ENCODE results near the gene SALL2. TPM values are rescaled to one million over a fixed set of nuclear protein-coding genes. Genes with fewer than 3 reads are reported as not detected.
A peak's percentile ranks its signal among the peaks of the same experiment; 100 is the strongest.

SALL2 gene
- polyA plus RNA-seq, 1 experiment, result 7.2 TPM

- Histone ChIP-seq H3K36me3 (ENCODE audit: control insufficient read depth, insufficient read depth, low read length) (peaks cover 2% of the 10 kb centered on the region; the same call in 1 of the 2 replicates), H3K27me3 (ENCODE audit: control insufficient read depth, insufficient read depth, low read length) (0 out of 2 replicates have a peak, but pooled peaks cover 2% of the 10 kb centered on the region), H3K4me3 (ENCODE audit: low read depth, low read length) (peak overlapping the region; percentile 88)
- no peak for TF ChIP-seq CTCF (IDR thresholded peaks at IDR 0.05; ENCODE audit: insufficient read depth, low read depth, low read length)
- ChIA-PET CTCF (no interaction called here), POLR2A (no interaction called here)
- DNase-seq (ENCODE audit: low read depth), result no peak
Measured at GRCh38 chr14:21524575-21525490, 1.3 kb downstream of the SALL2 start.

- TF ChIP-seq CTCF (IDR thresholded peaks at IDR 0.05; ENCODE audit: insufficient read depth, low read depth, low read length), result no peak
- ChIA-PET CTCF (interaction anchor here (0.9 kb wide), 1 partner anchor 13 kb away, joined by 3 read pairs; no protein-coding TSS in a partner anchor), POLR2A (no interaction called here)
- no peak overlapping the region for H3K4me3 ChIP-seq (ENCODE audit: low read depth, low read length)
- peaks cover 2% of the 10 kb centered on the region; the same call in 1 of the 2 replicates for H3K36me3 ChIP-seq (ENCODE audit: control insufficient read depth, insufficient read depth, low read length)
- DNase-seq (ENCODE audit: low read depth), result no peak
- H3K27me3 ChIP-seq (ENCODE audit: control insufficient read depth, insufficient read depth, low read length), result no peaks in the 10 kb centered on the region
Measured at GRCh38 chr14:21523203-21523602, 2.9 kb downstream of the SALL2 start.

- CTCF ChIA-PET, result interaction anchor here (1.5 kb wide), 1 partner anchor 44 kb away, joined by 3 read pairs; the partner anchor contains the start of gene TOX4
- H3K4me3 ChIP-seq (ENCODE audit: low read depth, low read length), result no peak overlapping the region
Measured at GRCh38 chr14:21521501-21521900, 4.6 kb downstream of the SALL2 start.

GRCh38 chr14:21520767-21521166 is 5.4 kb downstream of the SALL2 start:
- CTCF ChIA-PET, result no interaction called here
- TF ChIP-seq CTCF (IDR thresholded peaks at IDR 0.05; ENCODE audit: insufficient read depth, low read depth, low read length), result no peak

More at GRCh38 chr14:21521501-21521900, 4.6 kb downstream of the SALL2 start:
- peak; percentile 53 for DNase-seq (ENCODE audit: low read depth)
- Histone ChIP-seq H3K27me3 (ENCODE audit: control insufficient read depth, insufficient read depth, low read length) (no peaks in the 10 kb centered on the region), H3K36me3 (ENCODE audit: control insufficient read depth, insufficient read depth, low read length) (peaks cover 2% of the 10 kb centered on the region; the same call in 1 of the 2 replicates)
- POLR2A ChIA-PET, result interaction anchor here (1.0 kb wide), 1 partner anchor 11 kb away, joined by 5 read pairs; the partner anchor contains the start of gene METTL3
- TF ChIP-seq CTCF (IDR thresholded peaks at IDR 0.05; ENCODE audit: insufficient read depth, low read depth, low read length), result no peak

GRCh38 chr14:21518725-21519124 is 7.4 kb downstream of the SALL2 start:
- CTCF ChIA-PET, result interaction anchor here (0.9 kb wide), 1 partner anchor 20 kb away, joined by 4 read pairs; no protein-coding TSS in a partner anchor
- no peak for TF ChIP-seq CTCF (IDR thresholded peaks at IDR 0.05; ENCODE audit: insufficient read depth, low read depth, low read length)
- DNase-seq (ENCODE audit: low read depth), result no peak
- H3K4me3 ChIP-seq (ENCODE audit: low read depth, low read length), result no peak overlapping the region
- 0 out of 2 replicates have a peak, but pooled peaks cover 1% of the 10 kb centered on the region for H3K27me3 ChIP-seq (ENCODE audit: control insufficient read depth, insufficient read depth, low read length)
- POLR2A ChIA-PET, result no interaction called here
- H3K36me3 ChIP-seq (ENCODE audit: control insufficient read depth, insufficient read depth, low read length), result no peaks in the 10 kb centered on the region

More at GRCh38 chr14:21520767-21521166, 5.4 kb downstream of the SALL2 start:
- no peak for DNase-seq (ENCODE audit: low read depth)
- Histone ChIP-seq H3K36me3 (ENCODE audit: control insufficient read depth, insufficient read depth, low read length) (peaks cover 2% of the 10 kb centered on the region; the same call in 1 of the 2 replicates), H3K27me3 (ENCODE audit: control insufficient read depth, insufficient read depth, low read length) (no peaks in the 10 kb centered on the region), H3K4me3 (ENCODE audit: low read depth, low read length) (no peak overlapping the region)
- POLR2A ChIA-PET, result no interaction called here
